ENCODE measurements around the gene GATAD2A. TPM values are rescaled to one million over a fixed set of nuclear protein-coding genes. Genes with fewer than 3 reads are reported as not detected.

GATAD2A gene
- total and polyA plus RNA-seq, 2 of the 8 experiments (the other 6 are each of a cell fraction or from before 2014, with no cell fraction given): 38.4 to 205 TPM

DNA sequence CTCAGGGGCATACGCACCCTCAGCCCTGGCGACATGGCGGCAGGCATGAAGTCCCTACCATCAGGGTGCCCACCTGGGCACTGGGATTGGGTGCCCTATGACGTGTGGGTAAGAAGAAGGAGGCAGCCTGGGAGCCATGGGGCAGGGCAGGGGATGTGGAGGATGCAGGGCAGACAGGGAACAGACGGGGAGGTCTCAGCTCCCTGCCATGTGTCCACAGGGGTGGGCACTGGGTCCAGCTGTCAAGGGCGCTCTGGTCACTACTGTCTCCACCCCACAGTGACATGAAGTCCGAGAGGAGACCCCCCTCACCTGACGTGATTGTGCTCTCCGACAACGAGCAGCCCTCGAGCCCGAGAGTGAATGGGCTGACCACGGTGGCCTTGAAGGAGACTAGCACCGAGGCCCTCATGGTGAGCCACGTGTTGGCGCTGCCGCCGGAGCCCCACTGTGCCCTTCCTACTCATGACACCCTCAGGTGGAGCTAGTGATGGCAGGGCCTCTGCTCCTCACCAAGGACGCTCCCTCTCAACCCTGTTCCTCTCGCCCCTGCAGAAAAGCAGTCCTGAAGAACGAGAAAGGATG is 86.6 kb downstream of the GATAD2A start:
- no peak overlapping the region for H4K5ac ChIP-seq (ENCODE audit: insufficient read length, low read depth, low read length)
- H4K20me1 ChIP-seq (replicated peaks in 1 of 2; ENCODE audit: control insufficient read depth in 1 of 2, insufficient read depth in 2 of 2, low read length in 2 of 2): peaks cover 10 to 18% of the 10 kb centered on the region in 2 experiments
- H3K9me3 ChIP-seq (ENCODE audit: insufficient read depth in 2 of 2, low read depth in 1 of 2, low read length in 1 of 2): no peaks in the 10 kb centered on the region
- no peak overlapping the region for H4K91ac ChIP-seq (replicated peaks; ENCODE audit: insufficient read length, low read length)
- no peak overlapping the region for H2BK120ac ChIP-seq (replicated peaks; ENCODE audit: low read depth, low read length)
- H3K36me3 ChIP-seq (ENCODE audit: control insufficient read depth in 2 of 4, insufficient read depth in 4 of 4, low read length in 3 of 4): peaks cover 9 to 31% (median 26%) of the 10 kb centered on the region in 4 experiments; a peak in 7 of 8 replicates
- H2BK15ac ChIP-seq (ENCODE audit: low read length): no peak overlapping the region
- no peak for DNase-seq (ENCODE audit: low read depth in 1 of 2, low spot score in 2 of 2)
- no peak overlapping the region for H3K14ac ChIP-seq (ENCODE audit: insufficient read length)
- 93% methylated on average over 20 of the region's 21 CpGs; no CpG with 5 or more reads in 1 of the 2 experiments for whole genome bisulfite sequencing, 2 experiments (ENCODE audit: extremely low coverage in 1 of 2, insufficient coverage in 1 of 2, insufficient read length in 1 of 2, insufficient replicate concordance in 2 of 2, low coverage in 1 of 2, low lambda C conversion rate in 2 of 2, missing lambda C conversion rate in 1 of 2)
- peaks cover 11 to 22% (median 15%) of the 10 kb centered on the region in 4 experiments for H3K4me1 ChIP-seq (replicated peaks in 1 of 4; ENCODE audit: control insufficient read depth in 3 of 4, insufficient read depth in 4 of 4, low read length in 3 of 4)
- no peak overlapping the region for H3K56ac ChIP-seq (replicated peaks; ENCODE audit: insufficient read length, low read depth, low read length)
- H3K79me2 ChIP-seq (ENCODE audit: control insufficient read depth in 1 of 2, insufficient read depth in 2 of 2, low read length in 2 of 2): peaks cover 0 to 36% of the 10 kb centered on the region in 2 experiments; a peak in 2 of 4 replicates
- no peak overlapping the region for H2BK12ac ChIP-seq (ENCODE audit: low read depth, low read length)
- no peaks in the 10 kb centered on the region for H3K27me3 ChIP-seq (replicated peaks in 1 of 4; ENCODE audit: control insufficient read depth in 3 of 4, extremely low read depth in 1 of 4, insufficient read depth in 3 of 4, low read length in 3 of 4)
- peaks cover 12% of the 10 kb centered on the region; the same call in 1 of the 2 replicates for H3K79me1 ChIP-seq (ENCODE audit: low read depth, low read length)
- ChIA-PET POLR2A (ENCODE audit: partially characterized antibody) (no interaction called here), CTCF (ENCODE audit: partially characterized antibody) (interaction anchor here (0.6 to 9.8 kb wide), 18 partner anchors 11 to 971 kb away, joined by 3 to 146 read pairs (median 8); partner anchors contain the start of genes ELL and GATAD2A)
- H3K4me2 ChIP-seq (ENCODE audit: insufficient read depth in 1 of 2, low read depth in 2 of 2, low read length in 2 of 2): no peak overlapping the region
- H3K23ac ChIP-seq (ENCODE audit: insufficient read length): no peak overlapping the region
- H3K4ac ChIP-seq (replicated peaks; ENCODE audit: insufficient read length, low read depth, low read length): no peak overlapping the region
- H2AK5ac ChIP-seq (ENCODE audit: low read depth, low read length): no peak overlapping the region
- H3K27ac ChIP-seq (ENCODE audit: low read depth, low read length): no peak overlapping the region; the same call in 1 of the 2 replicates
- H3K9ac ChIP-seq (replicated peaks in 1 of 4; ENCODE audit: extremely low read depth in 1 of 4, low read depth in 3 of 4, low read length in 3 of 4): no peak overlapping the region; a peak in 1 of 7 replicates
- no peak for FAIRE-seq
- H4K8ac ChIP-seq (ENCODE audit: extremely low read depth, insufficient read depth, low read length): no peak overlapping the region; the same call in 1 of the 2 replicates
- no peak overlapping the region; the same call in 1 of the 2 replicates for H2BK5ac ChIP-seq (ENCODE audit: low read depth, low read length)
- no peak overlapping the region for H3K18ac ChIP-seq (ENCODE audit: extremely low read depth, low read length)
- H2AFZ ChIP-seq (ENCODE audit: low read length): no peak overlapping the region
- no peak overlapping the region for H3K4me3 ChIP-seq (ENCODE audit: extremely low read depth in 1 of 4, insufficient read depth in 2 of 4, low read depth in 3 of 4, low read length in 4 of 4)
- no peaks in the 10 kb centered on the region for H3K23me2 ChIP-seq (ENCODE audit: low read depth, low read length)
- no peak overlapping the region for H2BK20ac ChIP-seq (ENCODE audit: low read length)
- no peak for TF ChIP-seq KDM5A (IDR thresholded peaks at IDR 0.05; ENCODE audit: low read length)
- no peak for TF ChIP-seq YY1 (IDR thresholded peaks at IDR 0.05; ENCODE audit: low read depth, low read length)
- no peak for TF ChIP-seq RXRA (IDR thresholded peaks at IDR 0.05; ENCODE audit: insufficient read depth, low read depth, low read length)
- no peak for TF ChIP-seq SP2 (IDR thresholded peaks at IDR 0.05; ENCODE audit: low read length)
- TF ChIP-seq SIRT6 (IDR thresholded peaks at IDR 0.05; ENCODE audit: low read length): no peak

Data from H1 (cell line).